ENCODE data around the gene LIN7C. TPM values are rescaled to one million over a fixed set of nuclear protein-coding genes. Genes with fewer than 3 reads are reported as not detected.

LIN7C gene, protein sequence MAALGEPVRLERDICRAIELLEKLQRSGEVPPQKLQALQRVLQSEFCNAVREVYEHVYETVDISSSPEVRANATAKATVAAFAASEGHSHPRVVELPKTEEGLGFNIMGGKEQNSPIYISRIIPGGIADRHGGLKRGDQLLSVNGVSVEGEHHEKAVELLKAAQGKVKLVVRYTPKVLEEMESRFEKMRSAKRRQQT
- total RNA-seq (ENCODE audit: low replicate concordance) = 30.1 and 31.1 TPM in 2 replicates
- long read RNA-seq, full-length matches to known transcripts = 54 of 60 reads
- long read RNA-seq, partial matches to known transcripts = 0 of 60 reads
- long read RNA-seq, other reads (novel, unspliced or antisense) = 6 of 60 reads

DNA sequence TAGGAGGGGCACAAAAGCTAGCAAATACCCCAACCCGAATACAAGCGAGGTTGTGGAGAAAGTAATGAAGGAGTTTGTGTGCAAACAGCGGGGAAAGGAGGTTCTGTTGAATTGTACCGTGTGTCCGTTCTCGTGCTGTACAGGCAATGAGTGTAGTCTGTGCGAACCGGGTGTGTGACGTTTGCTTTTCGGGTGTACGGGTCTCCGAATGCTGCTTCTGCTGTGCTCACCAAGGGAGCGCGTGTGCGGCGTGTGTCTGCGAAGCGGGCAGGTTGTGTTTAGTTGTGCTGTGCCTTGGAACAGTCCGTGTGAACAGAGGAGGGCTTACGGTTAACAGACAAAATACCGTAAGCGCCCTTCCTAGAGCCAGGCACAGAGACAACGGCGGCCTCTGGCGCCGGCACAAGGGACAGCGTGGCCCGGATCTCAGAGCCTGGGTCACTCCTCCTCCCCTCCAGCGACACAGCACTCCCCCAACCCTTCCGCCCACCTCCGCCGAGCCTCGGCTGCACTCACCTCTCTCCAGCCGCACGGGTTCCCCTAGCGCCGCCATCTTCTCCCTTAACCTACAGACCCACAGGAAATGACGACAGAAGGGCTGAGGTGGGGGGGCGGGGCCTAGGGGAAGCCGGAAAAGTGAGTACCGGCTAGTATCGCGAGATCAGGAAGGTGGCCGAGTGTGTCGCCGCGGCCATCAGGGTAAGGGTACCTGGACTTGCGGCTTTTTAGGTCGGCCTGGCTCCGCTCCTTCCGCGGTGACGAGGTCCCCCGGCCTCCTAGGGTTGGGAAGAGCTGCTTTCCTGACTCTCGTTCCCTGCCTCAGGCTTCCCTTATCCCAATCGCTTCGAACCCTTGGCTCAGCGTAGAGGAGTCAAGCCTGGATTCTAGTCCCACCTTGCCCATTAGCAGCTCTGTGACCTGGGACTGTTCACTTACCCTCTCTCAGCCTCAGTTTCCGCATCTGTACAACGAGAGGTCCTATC lies at the start of gene LIN7C:
Gene LIN7C (minus strand): TSS at position 570 of the 983 bp plus-strand sequence. CDS start 17 bp downstream, at position 553.
- H3K4me3 Mint-ChIP-seq = peak within 1 kb of the TSS; percentile 100
- no peaks in the 10 kb centered on the region for H3K9me3 Mint-ChIP-seq
- peaks cover 13% of the 10 kb centered on the region for H3K4me1 Mint-ChIP-seq (ENCODE audit: unreplicated experiment)
- no peak for TF ChIP-seq CTCF (conservative IDR thresholded peaks at IDR 0.05)
- DNase-seq (ENCODE audit: extremely low spot score, unreplicated experiment) = peak; percentile 92
- H3K27me3 Mint-ChIP-seq = no peaks in the 10 kb centered on the region
- peak within 1 kb of the TSS; percentile 96 for H3K27ac Mint-ChIP-seq
- H3K36me3 Mint-ChIP-seq = no peaks in the 10 kb centered on the region

- DNase-seq (ENCODE audit: extremely low spot score, unreplicated experiment) = no peak
- no peaks in the 10 kb centered on the region for H3K27me3 Mint-ChIP-seq
- no peaks in the 10 kb centered on the region for H3K4me1 Mint-ChIP-seq (ENCODE audit: unreplicated experiment)
- no peak overlapping the region for H3K27ac Mint-ChIP-seq
- no peaks in the 10 kb centered on the region for H3K36me3 Mint-ChIP-seq
- no peak overlapping the region for H3K4me3 Mint-ChIP-seq
- no peak for TF ChIP-seq CTCF (conservative IDR thresholded peaks at IDR 0.05)
- peaks cover 8% of the 10 kb centered on the region for H3K9me3 Mint-ChIP-seq
Observed at GRCh38 chr11:27555264-27555663, 48.7 kb upstream of the LIN7C start.

DNA sequence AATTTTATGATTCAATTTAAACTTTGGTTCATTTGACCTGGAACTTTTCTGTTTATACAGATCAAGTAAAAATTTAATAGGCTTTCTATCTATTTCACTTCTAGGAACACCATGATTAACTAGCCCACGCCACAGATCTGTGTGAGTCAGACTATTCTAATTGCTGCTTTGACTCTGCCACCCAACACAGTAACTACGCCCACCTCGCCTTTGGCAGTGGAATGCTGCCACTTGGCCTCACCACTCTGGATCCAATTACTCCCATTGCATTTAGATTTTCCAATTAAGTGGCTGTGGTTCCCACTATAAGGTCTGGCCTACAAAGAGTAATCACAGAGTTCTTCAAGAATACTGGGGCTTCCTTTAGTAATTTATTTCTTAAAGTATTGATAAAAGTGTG lies 46.6 kb upstream of the LIN7C start:
- Mint-ChIP-seq H3K4me1 (ENCODE audit: unreplicated experiment) (no peaks in the 10 kb centered on the region), H3K27ac (no peak overlapping the region), H3K27me3 (no peaks in the 10 kb centered on the region), H3K36me3 (no peaks in the 10 kb centered on the region), H3K9me3 (peaks cover 8% of the 10 kb centered on the region), H3K4me3 (no peak overlapping the region)
- no peak for DNase-seq (ENCODE audit: extremely low spot score, unreplicated experiment)
- TF ChIP-seq CTCF (conservative IDR thresholded peaks at IDR 0.05) = no peak

GRCh38 chr11:27552341-27552740 lies 45.8 kb upstream of the LIN7C start:
- H3K36me3 Mint-ChIP-seq = no peaks in the 10 kb centered on the region
- no peak overlapping the region for H3K27ac Mint-ChIP-seq
- H3K4me1 Mint-ChIP-seq (ENCODE audit: unreplicated experiment) = no peaks in the 10 kb centered on the region
- no peak overlapping the region for H3K4me3 Mint-ChIP-seq
- no peak for TF ChIP-seq CTCF (conservative IDR thresholded peaks at IDR 0.05)
- DNase-seq (ENCODE audit: extremely low spot score, unreplicated experiment) = no peak
- H3K9me3 Mint-ChIP-seq = peaks cover 8% of the 10 kb centered on the region
- H3K27me3 Mint-ChIP-seq = no peaks in the 10 kb centered on the region

- H3K4me3 Mint-ChIP-seq = no peak overlapping the region
Observed at GRCh38 chr11:27551127-27551526, 44.6 kb upstream of the LIN7C start.

More at GRCh38 chr11:27551127-27551526, 44.6 kb upstream of the LIN7C start:
- Mint-ChIP-seq H3K27me3 (no peaks in the 10 kb centered on the region), H3K27ac (no peak overlapping the region), H3K36me3 (no peaks in the 10 kb centered on the region), H3K4me1 (ENCODE audit: unreplicated experiment) (no peaks in the 10 kb centered on the region), H3K9me3 (peaks cover 8% of the 10 kb centered on the region)
- DNase-seq (ENCODE audit: extremely low spot score, unreplicated experiment) = no peak
- TF ChIP-seq CTCF (conservative IDR thresholded peaks at IDR 0.05) = no peak

Measured in type B pancreatic cell (in vitro differentiated cells).